Measurements from ENCODE around the gene UNC13C.

DNA sequence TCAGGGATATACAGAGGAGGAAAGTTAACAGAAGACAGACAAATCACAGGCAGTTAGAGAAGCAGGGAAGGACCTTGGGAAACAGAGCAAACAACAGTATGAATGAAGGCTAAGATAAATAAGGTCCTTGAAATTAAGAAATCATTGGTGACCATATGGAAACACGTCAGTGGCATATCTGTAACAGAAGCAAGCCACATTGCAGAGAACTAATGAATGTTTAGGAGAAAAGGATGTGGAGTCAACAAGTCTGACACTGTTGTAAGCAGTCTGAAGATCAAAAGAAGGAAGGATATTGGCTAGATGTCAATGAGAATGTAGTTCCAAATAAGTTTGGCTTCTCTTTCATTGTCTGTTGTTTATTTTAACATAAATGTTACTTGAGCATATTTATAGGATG, 542.4 kb downstream of the UNC13C start:
- TF ChIP-seq, protein P1, sequence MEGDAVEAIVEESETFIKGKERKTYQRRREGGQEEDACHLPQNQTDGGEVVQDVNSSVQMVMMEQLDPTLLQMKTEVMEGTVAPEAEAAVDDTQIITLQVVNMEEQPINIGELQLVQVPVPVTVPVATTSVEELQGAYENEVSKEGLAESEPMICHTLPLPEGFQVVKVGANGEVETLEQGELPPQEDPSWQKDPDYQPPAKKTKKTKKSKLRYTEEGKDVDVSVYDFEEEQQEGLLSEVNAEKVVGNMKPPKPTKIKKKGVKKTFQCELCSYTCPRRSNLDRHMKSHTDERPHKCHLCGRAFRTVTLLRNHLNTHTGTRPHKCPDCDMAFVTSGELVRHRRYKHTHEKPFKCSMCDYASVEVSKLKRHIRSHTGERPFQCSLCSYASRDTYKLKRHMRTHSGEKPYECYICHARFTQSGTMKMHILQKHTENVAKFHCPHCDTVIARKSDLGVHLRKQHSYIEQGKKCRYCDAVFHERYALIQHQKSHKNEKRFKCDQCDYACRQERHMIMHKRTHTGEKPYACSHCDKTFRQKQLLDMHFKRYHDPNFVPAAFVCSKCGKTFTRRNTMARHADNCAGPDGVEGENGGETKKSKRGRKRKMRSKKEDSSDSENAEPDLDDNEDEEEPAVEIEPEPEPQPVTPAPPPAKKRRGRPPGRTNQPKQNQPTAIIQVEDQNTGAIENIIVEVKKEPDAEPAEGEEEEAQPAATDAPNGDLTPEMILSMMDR (IDR thresholded peaks at IDR 0.05 in 2 of 3, conservative IDR thresholded peaks at IDR 0.05 in 1 of 3; ENCODE audit: borderline replicate concordance in 1 of 3, insufficient read depth in 1 of 3, low read depth in 2 of 3, low read length in 2 of 3) = no peak
- TF ChIP-seq FOSL1 (IDR thresholded peaks at IDR 0.05; ENCODE audit: low read depth) (no peak), POLR2A (IDR thresholded peaks at IDR 0.05; ENCODE audit: borderline replicate concordance, extremely low read depth, insufficient read depth, insufficient read length) (no peak), EZH2 (IDR thresholded peaks at IDR 0.05) (no peak), MAX (IDR thresholded peaks at IDR 0.05) (no peak), POLR2AphosphoS5 (IDR thresholded peaks at IDR 0.05; ENCODE audit: low read depth, low read length) (no peak), CEBPB (IDR thresholded peaks at IDR 0.05; ENCODE audit: low read depth) (no peak), TCF7L2 (IDR thresholded peaks at IDR 0.05; ENCODE audit: borderline replicate concordance, extremely low read depth, insufficient read depth, insufficient read length) (no peak), RAD21 (IDR thresholded peaks at IDR 0.05; ENCODE audit: low read depth) (no peak), JUND (IDR thresholded peaks at IDR 0.05) (no peak)
- TF ChIP-seq, protein P2, sequence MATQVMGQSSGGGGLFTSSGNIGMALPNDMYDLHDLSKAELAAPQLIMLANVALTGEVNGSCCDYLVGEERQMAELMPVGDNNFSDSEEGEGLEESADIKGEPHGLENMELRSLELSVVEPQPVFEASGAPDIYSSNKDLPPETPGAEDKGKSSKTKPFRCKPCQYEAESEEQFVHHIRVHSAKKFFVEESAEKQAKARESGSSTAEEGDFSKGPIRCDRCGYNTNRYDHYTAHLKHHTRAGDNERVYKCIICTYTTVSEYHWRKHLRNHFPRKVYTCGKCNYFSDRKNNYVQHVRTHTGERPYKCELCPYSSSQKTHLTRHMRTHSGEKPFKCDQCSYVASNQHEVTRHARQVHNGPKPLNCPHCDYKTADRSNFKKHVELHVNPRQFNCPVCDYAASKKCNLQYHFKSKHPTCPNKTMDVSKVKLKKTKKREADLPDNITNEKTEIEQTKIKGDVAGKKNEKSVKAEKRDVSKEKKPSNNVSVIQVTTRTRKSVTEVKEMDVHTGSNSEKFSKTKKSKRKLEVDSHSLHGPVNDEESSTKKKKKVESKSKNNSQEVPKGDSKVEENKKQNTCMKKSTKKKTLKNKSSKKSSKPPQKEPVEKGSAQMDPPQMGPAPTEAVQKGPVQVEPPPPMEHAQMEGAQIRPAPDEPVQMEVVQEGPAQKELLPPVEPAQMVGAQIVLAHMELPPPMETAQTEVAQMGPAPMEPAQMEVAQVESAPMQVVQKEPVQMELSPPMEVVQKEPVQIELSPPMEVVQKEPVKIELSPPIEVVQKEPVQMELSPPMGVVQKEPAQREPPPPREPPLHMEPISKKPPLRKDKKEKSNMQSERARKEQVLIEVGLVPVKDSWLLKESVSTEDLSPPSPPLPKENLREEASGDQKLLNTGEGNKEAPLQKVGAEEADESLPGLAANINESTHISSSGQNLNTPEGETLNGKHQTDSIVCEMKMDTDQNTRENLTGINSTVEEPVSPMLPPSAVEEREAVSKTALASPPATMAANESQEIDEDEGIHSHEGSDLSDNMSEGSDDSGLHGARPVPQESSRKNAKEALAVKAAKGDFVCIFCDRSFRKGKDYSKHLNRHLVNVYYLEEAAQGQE (IDR thresholded peaks at IDR 0.05; ENCODE audit: low read depth) = no peak

Data from HCT116 (cell line).